ENCODE data around the gene CUX1.
"Not testable (repeated sequence)": the region's sequence is repeated elsewhere in the genome, so short reads cannot be mapped to it uniquely, and the experiment has no call there.

CUX1 gene

GRCh38 chr7:102198417-102198956, 381.1 kb downstream of the CUX1 start:
- no peak for DNase-seq

DNA sequence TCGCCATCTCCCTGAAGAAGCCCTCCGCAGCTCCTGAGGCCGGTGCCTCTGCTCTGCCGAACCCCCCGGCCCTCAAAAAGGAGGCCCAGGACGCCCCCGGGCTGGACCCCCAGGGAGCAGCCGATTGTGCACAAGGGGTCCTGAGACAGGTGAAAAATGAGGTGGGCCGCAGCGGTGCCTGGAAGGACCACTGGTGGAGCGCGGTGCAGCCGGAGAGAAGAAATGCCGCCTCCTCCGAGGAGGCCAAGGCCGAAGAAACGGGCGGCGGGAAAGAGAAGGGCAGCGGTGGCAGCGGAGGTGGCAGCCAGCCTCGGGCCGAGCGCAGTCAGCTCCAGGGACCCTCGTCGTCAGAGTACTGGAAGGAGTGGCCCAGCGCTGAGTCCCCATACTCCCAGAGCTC, 384.1 kb downstream of the CUX1 start:
- no peak for DNase-seq

DNA sequence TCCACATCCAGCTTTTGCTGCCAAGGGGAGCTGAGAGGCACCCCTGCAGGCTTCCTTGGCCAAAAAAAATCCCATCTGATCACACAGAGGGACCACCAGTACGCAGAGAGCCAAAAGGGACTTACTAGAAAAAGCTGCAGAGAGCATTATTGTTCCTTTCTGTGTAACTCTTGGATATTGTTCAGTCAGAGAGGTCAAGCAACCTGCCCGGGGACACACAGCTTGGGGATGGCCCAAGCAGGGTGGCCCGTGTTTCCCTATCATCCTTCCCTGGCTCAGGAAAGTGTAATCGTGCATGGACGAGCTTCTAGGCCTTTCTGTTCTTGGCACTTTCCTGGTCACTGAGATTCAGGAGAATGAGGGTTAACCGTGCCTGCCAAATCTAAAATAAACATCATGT, 385.1 kb downstream of the CUX1 start:
- DNase-seq = no peak

DNA sequence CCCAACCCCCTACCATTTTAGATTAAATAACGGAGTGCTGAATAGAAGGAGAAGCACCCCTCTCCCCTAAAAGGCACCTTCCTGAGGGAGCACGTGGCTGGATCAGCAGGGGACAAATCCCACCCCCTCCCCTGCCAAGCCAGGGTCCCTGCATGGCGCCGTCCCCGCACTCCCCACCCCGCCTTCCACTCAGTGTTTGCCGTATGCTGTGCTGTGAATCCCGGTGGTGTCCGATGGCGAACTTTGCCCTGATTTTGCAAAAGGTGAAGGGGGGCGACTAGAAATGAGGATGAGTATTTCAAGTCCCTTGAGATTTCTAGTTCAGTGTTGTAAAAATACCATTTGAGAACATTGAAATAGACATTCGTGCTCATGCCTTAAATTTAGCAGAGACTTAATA, 385.8 kb downstream of the CUX1 start:
- no peak for DNase-seq

GRCh38 chr7:102204212-102204611, 386.8 kb downstream of the CUX1 start:
- DNase-seq = no peak

DNA sequence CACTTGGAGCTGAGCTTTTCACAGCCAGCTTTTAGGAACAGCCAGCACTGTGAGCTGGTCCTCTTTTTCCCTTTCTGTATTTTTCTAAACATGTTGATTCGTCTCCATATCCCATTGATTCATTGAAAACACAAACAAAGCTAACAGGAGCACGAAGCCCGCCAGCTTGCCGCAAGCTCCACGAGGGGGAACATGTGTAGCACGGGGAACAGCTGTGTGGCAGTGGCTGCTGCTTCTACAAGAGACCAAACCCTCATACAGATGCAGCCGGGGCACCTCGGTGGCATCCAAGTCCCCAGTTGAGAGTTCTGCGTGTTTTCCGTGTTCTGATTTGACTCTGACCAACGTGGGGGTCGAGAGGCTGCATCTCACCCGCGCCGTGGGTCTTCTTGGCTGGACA, 388.5 kb downstream of the CUX1 start:
- DNase-seq = no peak

- DNase-seq = no peak
Measured at GRCh38 chr7:102208826-102209225, 391.4 kb downstream of the CUX1 start.

- no peak for DNase-seq
Measured at GRCh38 chr7:102210787-102211186, 393.4 kb downstream of the CUX1 start.

- DNase-seq = no peak
Measured at GRCh38 chr7:102211590-102212550, 394.4 kb downstream of the CUX1 start.

DNA sequence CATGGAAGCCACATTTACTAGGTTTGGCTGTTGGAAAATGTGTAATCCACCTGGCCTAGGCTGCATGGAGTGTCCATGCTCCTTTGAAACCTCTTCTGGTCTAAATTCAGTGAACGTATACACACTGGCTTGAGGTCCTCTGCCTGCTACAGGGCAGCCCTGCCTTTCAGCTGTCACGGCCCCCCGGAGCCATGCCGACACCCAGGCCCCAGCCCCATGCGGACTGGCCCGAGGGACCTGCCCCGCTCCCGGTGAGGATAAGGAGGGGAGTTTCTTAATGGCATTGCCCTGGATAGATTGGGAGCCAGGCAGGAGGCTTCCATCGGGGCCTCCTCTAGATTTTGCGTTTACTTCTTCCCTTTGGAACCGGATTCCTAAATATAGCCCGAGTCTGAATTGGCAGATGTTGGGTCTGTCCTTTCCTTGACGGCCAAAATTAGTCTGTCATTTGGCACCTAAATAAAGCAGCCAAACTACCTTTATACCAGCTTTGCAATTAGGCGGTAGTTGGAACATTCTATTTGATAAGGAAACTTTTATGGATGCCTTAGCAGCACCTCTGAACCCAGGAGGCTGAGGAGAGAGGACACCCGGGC, 397.1 kb downstream of the CUX1 start:
- DNase-seq = no peak

- no peak for DNase-seq
Measured at GRCh38 chr7:102215256-102215655, 397.8 kb downstream of the CUX1 start.

GRCh38 chr7:102215711-102216110, 398.3 kb downstream of the CUX1 start:
- no peak for DNase-seq

GRCh38 chr7:102216573-102217314, 399.3 kb downstream of the CUX1 start:
- no peak for DNase-seq

GRCh38 chr7:102220229-102220850, 402.9 kb downstream of the CUX1 start:
- DNase-seq = no peak

DNA sequence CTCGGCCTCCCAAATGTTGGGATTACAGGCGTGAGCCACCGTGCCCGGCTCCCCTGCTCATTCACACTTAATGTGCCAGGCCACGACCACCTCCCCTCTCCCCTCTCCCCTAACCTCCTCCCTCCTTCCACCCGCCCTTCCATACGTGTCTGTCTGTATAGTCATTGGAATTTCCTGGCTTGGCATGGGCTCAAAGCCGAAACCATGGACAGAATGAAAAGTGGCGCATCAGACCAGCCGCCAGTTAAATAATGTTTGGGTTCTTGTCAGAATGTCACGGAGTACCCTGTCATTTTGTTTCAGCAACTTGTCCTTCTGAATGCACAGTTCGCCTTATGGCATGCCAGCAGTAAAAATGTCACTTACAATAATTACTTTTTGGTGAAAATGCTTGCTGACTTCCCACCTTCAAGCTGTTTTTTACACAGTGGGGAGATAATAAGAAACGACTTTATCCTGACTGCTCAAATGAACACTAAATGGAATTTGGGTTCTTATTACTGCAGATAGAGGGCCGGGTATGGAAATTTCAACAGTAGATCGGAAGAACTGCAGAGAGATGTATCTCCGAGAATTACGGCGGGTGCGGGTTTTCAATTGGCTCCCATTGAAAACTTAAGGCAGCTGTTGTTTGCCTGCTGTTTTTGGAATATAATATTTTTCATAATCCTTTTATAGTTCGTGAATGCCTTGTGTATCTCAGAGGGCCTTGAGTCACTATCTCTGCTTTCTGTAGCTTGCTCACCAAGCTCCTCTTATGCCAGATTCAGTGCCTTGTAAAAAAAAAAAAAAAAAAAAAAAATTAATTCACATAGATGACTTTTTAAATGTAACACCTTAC, 403.8 kb downstream of the CUX1 start:
- DNase-seq = no peak

DNA sequence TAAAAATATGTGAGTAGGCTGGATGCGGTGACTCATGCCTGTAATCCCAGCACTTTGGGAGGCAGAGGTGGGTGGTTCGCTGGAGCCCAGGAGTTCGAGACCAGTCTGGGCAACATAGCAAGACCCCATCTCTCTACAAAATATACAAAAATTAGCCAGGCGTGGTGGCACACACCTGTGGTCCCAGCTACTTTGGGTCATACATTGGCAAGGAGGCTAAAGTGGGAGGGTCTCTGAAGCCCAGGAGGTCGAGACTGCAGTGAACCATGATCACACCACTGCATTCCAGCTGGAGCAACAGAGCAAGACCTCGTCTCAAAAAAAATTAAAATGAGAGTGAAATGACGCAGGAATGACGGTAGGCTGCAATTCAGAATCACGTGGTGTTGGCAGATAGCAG, 404.5 kb downstream of the CUX1 start:
- DNase-seq = no peak

GRCh38 chr7:102222445-102222844, 405.0 kb downstream of the CUX1 start:
- DNase-seq = no peak

- DNase-seq = no peak
Measured at GRCh38 chr7:102223184-102223583, 405.8 kb downstream of the CUX1 start.

DNA sequence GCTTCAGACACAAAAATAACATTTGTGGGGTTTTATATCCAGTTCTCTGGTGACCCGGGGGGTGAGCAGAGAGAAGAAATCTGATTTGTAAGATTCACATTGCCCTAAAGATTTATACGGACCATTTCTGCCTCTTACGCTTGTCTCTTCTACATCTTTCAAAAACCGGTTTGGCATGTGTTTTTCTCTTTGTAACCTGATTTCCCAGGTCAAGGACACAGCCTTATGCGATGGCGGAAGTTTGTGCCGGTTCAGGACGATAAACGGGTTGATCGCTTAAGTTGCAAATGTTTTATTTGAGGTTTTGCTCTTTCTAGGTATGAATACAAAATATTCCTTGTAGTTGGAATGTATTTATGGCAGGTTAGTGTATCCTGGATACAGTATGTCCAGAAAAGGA, 407.6 kb downstream of the CUX1 start:
- no peak for DNase-seq

- no peak for DNase-seq
Measured at GRCh38 chr7:102227371-102227770, 409.9 kb downstream of the CUX1 start.

- no peak for DNase-seq
Measured at GRCh38 chr7:102228935-102229334, 411.5 kb downstream of the CUX1 start.

DNA sequence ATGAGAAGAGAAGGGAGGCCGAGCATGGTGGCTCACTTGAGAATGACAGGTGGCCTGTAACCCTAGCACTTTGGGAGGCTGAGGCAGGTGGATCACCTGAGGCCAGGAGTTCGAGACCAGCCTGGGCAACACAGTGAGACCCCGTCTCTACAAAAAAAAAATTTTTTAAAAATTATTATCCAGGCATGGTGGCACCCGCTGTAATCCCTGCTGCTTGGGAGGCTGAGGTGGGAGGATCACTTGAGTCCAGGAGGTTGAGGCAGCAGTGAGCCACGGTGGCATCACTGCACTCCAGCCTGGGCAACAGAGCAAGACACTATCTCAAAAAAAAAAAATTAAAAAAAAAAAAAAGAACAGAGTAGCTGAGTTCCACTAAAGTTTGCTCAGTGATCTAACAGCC, 412.7 kb downstream of the CUX1 start:
- DNase-seq = not testable (repeated sequence)

Data from right forelimb (tissue), 1 donor.